Retinal pigment epithelial cell (primary cell): Measurements from ENCODE around the gene SLC9A8.

Experiments used
- DNase-seq: peaks from one replicate; pipeline ENCODE4 v3.0.0-alpha.2; 2010; ENCODE audit warnings: low read depth
- H3K4me3 ChIP-seq: 2 replicates; pipeline ENCODE4 v1.5.1; 2011; ENCODE audit warnings: mild to moderate bottlenecking, low read length, control low read depth, moderate library complexity
- CTCF ChIP-seq: conservative IDR thresholded peaks from 2 replicates; pipeline ENCODE4 v1.5.1; 2011; ENCODE audit warnings: low read depth, low read length, control low read depth, inconsistent platforms

SLC9A8 gene

GRCh38 chr20:49915118-49915379 is 102.4 kb downstream of the SLC9A8 start:
- H3K4me3 ChIP-seq = peak overlapping the region; percentile 78
- DNase-seq = no peak
- TF ChIP-seq CTCF = no peak

DNA sequence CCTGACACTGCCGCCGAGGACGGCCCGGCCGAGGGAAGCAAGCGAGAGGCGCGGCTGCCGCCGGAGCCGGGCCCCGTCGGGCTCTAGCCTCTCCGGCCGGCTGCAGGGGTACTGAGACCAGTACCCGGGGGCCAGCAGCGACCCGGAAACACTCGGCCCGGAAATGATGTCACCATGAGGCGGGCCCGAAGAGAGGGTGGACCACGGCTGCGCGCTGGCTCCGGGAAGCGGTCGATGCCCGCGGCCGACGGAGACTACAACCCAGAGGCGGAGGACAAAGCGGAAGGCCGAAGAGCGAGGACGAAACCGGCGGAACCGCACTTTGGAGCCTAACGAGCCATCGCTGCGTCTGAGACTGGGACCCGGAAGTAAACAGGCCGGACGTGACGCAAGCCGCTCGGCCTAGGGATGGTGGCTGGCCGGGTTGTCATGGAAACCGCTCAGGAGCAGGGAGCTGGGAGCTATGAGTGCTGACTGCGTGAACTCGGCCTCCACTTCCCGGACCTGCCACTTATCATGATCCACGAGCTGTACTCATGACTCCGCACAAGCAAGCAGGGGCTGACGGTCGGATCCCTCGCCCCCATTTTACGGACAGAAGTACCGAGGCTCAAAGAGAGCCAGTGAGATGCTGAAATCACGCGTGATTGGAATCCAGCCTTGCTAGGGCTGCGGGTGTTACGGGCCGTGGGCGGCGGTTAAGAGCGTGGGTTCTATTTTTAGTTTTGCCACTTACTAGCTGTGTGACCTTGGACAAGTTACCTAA is 102.9 kb downstream of the SLC9A8 start, which contains the start of gene SPATA2:
SPATA2 (minus strand) TSS at position 150 of the 766 bp plus-strand sequence. CDS start 7,039 bp downstream, outside the sequence.
- H3K4me3 ChIP-seq = peak within 1 kb of the TSS; percentile 78
- TF ChIP-seq CTCF = no peak
- DNase-seq = peak; percentile 79

DNA sequence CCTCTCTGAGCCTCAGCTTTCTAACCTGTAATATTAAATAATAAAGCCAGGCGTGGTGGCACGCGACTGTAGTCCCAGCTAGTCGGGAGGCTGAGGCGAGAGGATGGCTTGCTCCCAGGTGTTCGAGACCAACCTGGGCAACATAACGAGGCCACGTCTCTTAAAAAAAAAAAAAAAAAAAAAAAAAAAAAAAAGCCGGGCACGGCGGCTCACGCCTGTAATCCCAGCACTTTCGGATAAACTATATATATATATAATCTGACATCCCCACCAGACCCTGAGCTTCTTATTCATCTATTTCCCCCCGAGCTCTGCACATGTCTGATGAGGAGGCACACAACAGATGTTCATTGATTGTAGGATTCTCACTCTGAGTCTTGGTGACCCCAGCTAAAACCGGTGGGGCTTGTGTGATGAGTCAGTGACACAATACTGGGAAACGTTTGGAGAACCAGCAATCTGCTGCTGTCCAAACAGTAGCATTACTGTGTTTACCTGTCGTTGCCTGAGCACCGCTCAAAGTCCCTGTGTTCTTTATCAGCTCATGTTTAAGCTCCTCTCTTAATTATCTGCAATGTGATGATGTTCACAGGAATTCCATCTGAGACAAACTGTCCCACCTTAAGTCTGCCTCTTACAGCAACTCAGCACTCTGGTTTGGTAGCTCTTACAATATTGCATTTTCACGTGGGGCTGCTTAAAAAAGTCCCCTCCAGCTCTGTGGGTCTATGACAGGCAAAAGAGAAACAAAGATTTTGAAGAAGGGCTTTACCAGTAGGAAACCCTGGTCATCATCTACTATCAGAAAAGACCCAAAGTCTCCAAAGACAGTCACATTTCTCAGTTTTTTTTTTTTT is 103.7 kb downstream of the SLC9A8 start:
- no peak for DNase-seq
- no peak for TF ChIP-seq CTCF
- H3K4me3 ChIP-seq = peak overlapping the region; percentile 78

- DNase-seq = no peak
- no peak overlapping the region for H3K4me3 ChIP-seq
- no peak for TF ChIP-seq CTCF
These were observed 105.8 kb downstream of the SLC9A8 start for GRCh38 chr20:49918446-49918845.

DNA sequence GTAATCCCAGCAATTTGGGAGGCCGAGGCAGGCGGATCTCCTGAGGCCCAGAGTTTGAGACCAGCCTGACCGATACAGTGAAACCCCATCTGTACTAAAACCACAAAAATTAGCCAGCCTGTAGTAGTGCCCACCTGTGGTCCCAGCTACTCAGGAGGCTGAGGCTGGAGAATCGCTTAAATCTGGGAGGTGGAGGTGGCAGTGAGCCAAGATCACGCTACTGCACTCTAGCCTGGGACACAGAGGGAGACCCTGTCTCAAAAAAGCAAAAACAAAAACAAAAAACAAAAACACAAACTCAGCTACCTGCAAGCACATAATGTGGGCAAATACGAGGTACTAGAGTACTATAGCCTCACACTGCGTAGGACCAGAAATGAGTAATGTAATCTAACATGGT is 106.4 kb downstream of the SLC9A8 start:
- no peak for DNase-seq
- no peak overlapping the region for H3K4me3 ChIP-seq
- TF ChIP-seq CTCF = no peak

DNA sequence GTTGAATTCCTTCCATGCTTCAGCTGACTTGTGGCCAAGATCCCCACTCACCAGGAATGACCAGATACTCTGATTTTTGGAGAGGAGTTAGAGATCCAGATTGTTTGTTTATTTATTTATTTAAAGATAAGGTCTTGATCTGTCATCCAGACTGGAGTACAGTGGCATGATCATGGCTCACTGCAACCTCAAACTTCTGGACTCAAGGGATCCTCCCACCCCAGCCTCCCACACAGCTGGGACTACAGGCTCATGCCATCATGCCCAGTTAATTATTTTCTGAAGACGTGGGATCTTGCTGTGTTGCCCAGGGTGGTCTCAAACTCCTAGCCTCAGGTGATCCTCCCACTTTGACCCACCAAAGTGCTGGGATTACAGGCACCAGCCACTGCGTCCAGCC is 106.8 kb downstream of the SLC9A8 start:
- TF ChIP-seq CTCF = no peak
- DNase-seq = no peak
- no peak overlapping the region for H3K4me3 ChIP-seq
